GM19452 (cell line): ENCODE results near the gene FLT4.
"Not testable (repeated sequence)": the region's sequence is repeated elsewhere in the genome, so short reads cannot be mapped to it uniquely, and the experiment has no call there.

Experiments
- ATAC-seq: cut with Tn5 transposase; IDR thresholded peaks from one replicate; pipeline ENCODE4 v1.9.1; 2021; ENCODE audit not compliant: unreplicated experiment

FLT4 gene

DNA sequence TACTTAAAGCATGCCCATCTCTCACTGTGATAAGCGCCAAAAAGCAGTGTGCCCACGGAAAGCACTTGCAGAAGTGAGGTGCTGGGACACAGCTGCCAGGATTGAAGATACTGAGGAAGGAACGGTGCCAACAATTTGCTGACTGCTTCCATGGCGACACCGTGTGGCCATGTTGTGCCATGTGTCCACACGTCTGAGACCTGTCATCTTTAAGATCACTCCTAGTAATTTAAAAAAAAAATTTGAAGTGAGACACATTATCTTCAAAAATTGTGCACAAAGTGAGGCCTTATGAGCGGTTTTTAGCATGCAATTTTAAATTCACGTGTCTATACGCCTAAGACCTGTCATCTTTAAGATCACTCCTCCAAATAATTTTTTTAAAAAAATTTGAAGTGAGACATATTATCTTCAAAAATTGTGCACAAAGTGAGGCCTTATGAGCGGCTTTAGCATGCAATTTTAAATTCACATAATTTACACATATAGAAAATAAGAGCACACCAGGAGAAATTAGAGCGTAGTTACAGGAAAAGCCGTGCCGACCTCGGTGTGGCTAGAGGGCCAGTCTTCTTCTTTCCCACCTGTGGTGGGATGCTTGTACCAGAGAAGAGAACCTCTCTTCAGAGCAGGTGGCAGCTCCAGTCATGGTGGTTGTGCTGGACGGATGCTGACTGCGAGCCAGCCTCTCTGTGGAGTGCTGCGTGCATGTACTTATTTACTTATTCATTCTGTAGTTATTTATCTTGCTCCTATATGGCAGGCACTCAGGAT is 21.4 kb upstream of the FLT4 start:
- ATAC-seq: no peak

- no peak for ATAC-seq
Observed at GRCh38 chr5:180670157-180670556, 20.8 kb upstream of the FLT4 start.

DNA sequence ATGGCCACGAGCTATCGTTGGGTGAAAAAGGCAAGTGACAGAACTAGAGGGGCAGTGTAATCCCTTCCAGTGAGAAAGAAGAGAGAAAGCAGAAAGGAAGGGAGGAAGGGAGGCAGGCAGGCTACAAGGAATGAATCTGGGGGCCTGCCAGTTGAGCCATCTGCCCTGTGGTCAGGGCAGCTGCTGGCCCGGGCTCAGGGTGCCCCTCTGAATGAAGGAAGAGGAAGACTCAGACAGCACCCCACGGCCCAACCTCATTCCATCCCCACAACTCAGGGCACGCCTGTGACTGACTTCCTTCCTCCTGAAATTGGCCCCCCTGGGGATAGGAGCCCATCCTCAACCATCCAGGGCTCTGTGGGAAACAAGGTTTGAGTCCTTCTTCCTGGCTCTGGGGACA is 20.3 kb upstream of the FLT4 start:
- ATAC-seq: no peak

- ATAC-seq: no peak
Observed at GRCh38 chr5:180668835-180669596, 19.6 kb upstream of the FLT4 start.

- ATAC-seq: no peak
Observed at GRCh38 chr5:180666812-180667211, 17.4 kb upstream of the FLT4 start.

- no peak for ATAC-seq
Observed at GRCh38 chr5:180665682-180666404, 16.4 kb upstream of the FLT4 start.

DNA sequence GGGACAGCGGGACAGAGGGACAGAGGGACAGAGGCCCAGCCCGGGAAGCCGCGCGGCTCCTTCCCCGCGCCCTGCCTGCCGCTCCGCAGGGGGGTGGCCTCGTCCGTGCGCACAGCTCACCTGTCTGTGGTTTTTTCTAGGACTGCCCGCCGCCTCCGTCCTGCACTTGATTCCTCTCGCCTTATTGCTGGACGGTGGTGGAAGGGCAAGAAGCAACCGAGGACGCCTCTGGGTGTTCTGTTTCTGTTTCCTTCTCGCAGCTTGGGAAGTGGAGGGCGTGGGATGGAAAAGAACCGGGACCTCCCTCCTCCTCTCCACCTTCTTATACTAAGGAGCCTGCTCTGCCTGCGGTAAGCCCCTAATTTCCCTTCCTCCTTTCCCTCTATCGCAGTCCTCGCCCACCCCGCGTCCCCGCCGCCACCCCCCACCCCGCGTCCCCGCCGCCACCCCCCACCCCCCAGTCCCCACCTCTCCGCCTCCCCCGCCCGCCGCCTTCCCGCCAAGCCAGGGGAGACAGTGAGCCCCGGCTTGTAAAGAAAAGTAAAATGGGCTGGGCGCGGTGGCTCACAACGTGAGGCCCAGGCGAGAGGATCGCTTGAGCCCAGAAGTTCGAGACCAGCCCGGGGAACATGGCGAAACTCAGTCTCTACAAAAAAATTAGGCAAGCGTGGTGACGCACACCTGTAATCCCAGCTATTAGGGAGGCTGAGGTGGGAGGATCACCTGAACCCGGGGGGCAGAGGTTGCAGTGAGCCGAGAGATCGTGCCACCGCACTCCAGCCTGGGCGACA is 9.6 kb upstream of the FLT4 start:
- no peak for ATAC-seq

DNA sequence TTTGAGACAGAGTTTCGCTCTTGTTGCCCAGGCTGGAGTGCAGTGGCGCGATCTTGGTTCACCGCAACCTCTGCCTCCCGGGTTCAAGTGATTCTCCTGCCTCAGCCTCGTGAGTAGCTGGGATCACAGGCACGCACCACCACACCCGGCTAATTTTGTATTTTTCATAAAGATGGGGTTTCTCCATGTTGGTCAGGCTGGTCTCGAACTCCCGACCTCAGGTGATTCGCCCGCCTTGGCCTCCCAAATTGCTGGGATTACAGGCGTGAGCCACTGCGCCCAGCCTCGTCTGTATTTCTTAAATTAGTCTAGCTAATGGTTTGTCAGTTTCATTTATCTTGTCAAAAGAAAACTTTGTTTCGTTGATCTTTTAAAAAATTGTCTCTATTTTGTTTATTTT is 5.8 kb upstream of the FLT4 start:
- ATAC-seq: not testable (repeated sequence)

DNA sequence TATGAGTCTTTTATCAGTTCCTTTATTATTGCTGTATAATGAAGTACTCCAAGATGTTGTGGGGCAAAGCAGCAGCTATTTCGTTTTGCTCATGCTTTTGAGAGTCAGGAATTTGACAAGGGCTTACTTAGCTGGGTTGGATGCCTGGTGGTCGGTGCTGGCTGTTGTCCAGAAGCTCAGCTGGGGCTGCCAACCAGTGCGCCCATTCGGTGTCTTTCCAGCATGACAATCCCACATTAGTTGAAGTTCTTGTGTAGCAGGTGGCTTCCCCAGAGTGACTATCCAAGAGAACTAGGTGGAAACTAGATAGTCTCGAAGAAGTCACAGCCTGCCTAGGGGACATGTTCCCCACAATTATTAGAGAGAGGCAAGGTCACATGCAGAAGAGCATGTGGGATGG is 3.4 kb upstream of the FLT4 start:
- ATAC-seq: no peak

- ATAC-seq: no peak
Observed at GRCh38 chr5:180652346-180652745, 2.9 kb upstream of the FLT4 start.

- ATAC-seq: no peak
Observed at GRCh38 chr5:180648658-180649296, 623 bp downstream of the FLT4 start.

- ATAC-seq: no peak
Observed at GRCh38 chr5:180647941-180648500, 1.4 kb downstream of the FLT4 start.

DNA sequence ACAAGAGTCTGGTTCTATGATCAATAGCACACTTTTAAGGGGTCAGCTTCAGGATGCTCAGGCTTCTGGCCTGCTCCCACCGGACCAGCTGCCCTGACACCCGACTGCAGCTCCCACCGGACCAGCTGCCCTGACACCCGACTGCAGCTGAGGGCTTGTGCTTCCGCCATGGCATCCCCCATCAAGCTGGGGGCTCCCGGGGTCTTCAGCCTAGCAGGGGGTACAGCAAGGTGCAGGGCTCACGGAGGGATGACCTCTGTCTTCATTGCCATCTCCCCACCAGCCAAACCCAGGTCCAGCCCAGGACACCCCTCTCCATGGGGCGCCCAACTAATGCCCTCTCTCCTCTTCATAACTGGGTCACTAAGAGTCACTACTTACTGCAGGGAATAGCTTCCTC is 1.9 kb downstream of the FLT4 start:
- no peak for ATAC-seq

- no peak for ATAC-seq
Observed at GRCh38 chr5:180646963-180647305, 2.5 kb downstream of the FLT4 start.

DNA sequence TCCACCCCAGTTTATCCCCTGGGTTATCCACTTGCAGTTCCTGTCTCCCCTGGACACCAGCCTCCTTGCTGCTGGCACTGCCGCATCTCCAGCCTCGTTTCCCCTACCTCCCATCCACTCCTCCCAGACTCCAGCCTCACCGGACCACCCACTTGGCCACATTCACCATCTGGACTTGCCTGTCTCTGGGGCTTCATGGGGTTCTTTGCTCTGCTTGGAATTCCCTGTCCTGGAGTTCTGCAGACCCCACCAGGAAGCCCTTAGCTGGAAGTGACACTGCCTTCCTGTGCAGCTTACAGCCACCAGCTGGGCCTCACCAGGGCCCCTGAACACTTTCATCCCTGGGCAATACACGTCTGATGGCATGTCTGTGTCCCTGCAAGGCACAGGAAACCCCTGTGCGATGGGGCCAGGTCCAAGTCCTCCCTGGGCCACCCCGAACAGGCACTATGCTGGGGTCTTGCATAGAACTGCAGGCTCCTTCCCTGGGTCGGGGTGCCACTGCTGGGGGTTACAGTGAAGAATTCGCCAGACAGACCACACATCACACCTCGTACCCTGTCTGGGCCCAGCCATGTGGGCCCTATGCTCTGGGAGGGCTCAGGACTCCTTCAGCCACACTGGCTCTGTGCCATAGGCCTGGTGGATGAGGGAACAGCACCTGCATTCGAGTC is 3.0 kb downstream of the FLT4 start:
- ATAC-seq: no peak

- no peak for ATAC-seq
Observed at GRCh38 chr5:180645274-180646204, 3.9 kb downstream of the FLT4 start.

GRCh38 chr5:180644825-180645273 is 4.6 kb downstream of the FLT4 start:
- ATAC-seq: no peak

DNA sequence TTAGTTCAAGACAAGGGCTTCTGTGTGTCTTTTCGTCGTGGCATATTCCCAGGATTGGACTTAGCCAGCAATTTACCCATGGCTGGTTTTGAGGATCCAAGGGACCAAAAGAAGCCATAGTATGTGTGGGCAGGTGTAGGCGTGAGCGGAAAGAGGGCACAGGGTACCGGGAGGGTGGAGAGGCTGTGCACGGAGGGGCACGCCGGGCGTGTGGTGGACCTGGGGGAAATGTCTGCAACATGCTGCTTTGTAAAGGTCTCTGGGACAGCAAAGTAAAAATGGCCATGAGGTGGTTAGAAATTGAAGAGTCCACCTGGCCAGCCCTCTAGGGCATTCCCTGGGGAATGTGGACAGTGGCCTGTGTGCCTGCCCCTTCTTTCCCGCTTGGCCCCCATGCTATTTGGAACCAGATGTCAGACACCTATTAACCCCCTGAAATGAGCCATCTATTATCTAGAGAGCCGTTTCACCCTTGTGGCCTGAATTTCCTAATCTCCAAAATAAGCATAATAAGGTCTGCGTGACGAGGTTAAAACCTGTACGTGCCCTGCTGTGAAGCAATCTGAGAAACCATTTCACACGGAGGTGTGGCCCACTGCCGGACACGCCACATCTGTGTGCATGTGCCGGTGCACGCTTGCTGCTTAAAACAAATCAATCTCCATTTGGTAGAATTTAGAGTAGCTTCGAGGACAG is 5.1 kb downstream of the FLT4 start:
- ATAC-seq: no peak
